22Rv1 (cell line): ENCODE measurements around the gene P2RY8.
"Not testable (repeated sequence)": the region's sequence is repeated elsewhere in the genome, so short reads cannot be mapped to it uniquely, and the experiment has no call there.

Experiments
- CTCF ChIP-seq: fragments of 450-650 bp; IDR thresholded peaks from 2 replicates; pipeline ENCODE4 v1.5.1; 2017; ENCODE audit warnings: mild to moderate bottlenecking
- ZFX ChIP-seq: fragments of 450-650 bp; IDR thresholded peaks from 2 replicates; pipeline ENCODE4 v1.6.1; 2017; ENCODE audit warnings: antibody characterized with exemption, borderline replicate concordance

- not testable (repeated sequence) for TF ChIP-seq CTCF, ZFX
These were observed 14.1 kb downstream of the P2RY8 start for GRCh38 chrX:1522905-1523304.
